Loucy (cell line): ENCODE data around the gene PHACTR1.

Source experiments
- H2AFZ ChIP-seq: fragments of 200-600 bp; sonication (generic); 2 replicates; pipeline ENCODE4 v1.6.0; 2016; ENCODE audit warnings: antibody characterized with exemption, mild to moderate bottlenecking, low read length, moderate library complexity
- H3F3A ChIP-seq: fragments of 200-600 bp; 2 replicates; pipeline ENCODE4 v1.6.0; 2016; ENCODE audit warnings: antibody characterized with exemption, low read depth, mild to moderate bottlenecking
- H3K27me3 ChIP-seq: fragments of 200-600 bp; sonication (generic); 2 replicates; pipeline ENCODE4 v1.6.1; 2014; ENCODE audit warnings: low read length, mild to moderate bottlenecking; ENCODE audit not compliant: insufficient read depth, poor library complexity, severe bottlenecking
- H3K36me3 ChIP-seq: fragments of 200-600 bp; sonication (generic); 2 replicates; pipeline ENCODE4 v1.6.1; 2016; ENCODE audit warnings: low read length; ENCODE audit not compliant: insufficient read depth
- H3K4me1 ChIP-seq: fragments of 200-600 bp; sonication (generic); 2 replicates; pipeline ENCODE4 v1.5.1; 2014; ENCODE audit warnings: low read length, mild to moderate bottlenecking; ENCODE audit not compliant: insufficient read depth, poor library complexity, severe bottlenecking
- H3K4me2 ChIP-seq: fragments of 200-600 bp; sonication (generic); 2 replicates; pipeline ENCODE4 v1.6.0; 2014; ENCODE audit warnings: antibody characterized with exemption, low read length, low read depth, mild to moderate bottlenecking; ENCODE audit not compliant: poor library complexity, severe bottlenecking
- H3K4me3 ChIP-seq: fragments of 200-600 bp; sonication (generic); 2 replicates; pipeline ENCODE4 v1.5.1; 2014; ENCODE audit warnings: low read length, mild to moderate bottlenecking, mixed read lengths; ENCODE audit not compliant: poor library complexity, severe bottlenecking
- H3K79me2 ChIP-seq: fragments of 200-600 bp; sonication (generic); 2 replicates; pipeline ENCODE4 v1.6.1; 2014; ENCODE audit warnings: low read length; ENCODE audit not compliant: insufficient read depth
- H3K9ac ChIP-seq: fragments of 200-600 bp; sonication (generic); 2 replicates; pipeline ENCODE4 v1.6.0; 2014; ENCODE audit warnings: mild to moderate bottlenecking, low read depth, low read length, moderate library complexity; ENCODE audit not compliant: poor library complexity, severe bottlenecking
- H3K9me2 ChIP-seq: fragments of 200-600 bp; sonication (generic); replicated peaks from 2 replicates; pipeline ENCODE4 v1.6.1; 2016; ENCODE audit warnings: low read depth, low read length, mixed read lengths
- H3K9me3 ChIP-seq: fragments of 200-600 bp; sonication (generic); 2 replicates; pipeline ENCODE4 v1.6.1; 2014; ENCODE audit warnings: mild to moderate bottlenecking, antibody characterized with exemption, low read length, low read depth; ENCODE audit not compliant: insufficient read depth
- H4K20me1 ChIP-seq: fragments of 200-600 bp; sonication (generic); 2 replicates; pipeline ENCODE4 v1.6.0; 2014; ENCODE audit warnings: antibody characterized with exemption, low read length, mild to moderate bottlenecking; ENCODE audit not compliant: insufficient read depth, poor library complexity, severe bottlenecking
- CTCF ChIP-seq: fragments of 200-600 bp; sonication (generic); conservative IDR thresholded peaks from 2 replicates; pipeline ENCODE4 v1.5.1; 2014; ENCODE audit warnings: mild to moderate bottlenecking, antibody characterized with exemption, low read length
- EZH2phosphoT487 ChIP-seq: fragments of 200-600 bp; IDR thresholded peaks from 2 replicates; pipeline ENCODE4 v1.6.1; 2018; ENCODE audit warnings: antibody characterized with exemption, mild to moderate bottlenecking, moderate library complexity, borderline replicate concordance

PHACTR1 gene

GRCh38 chr6:13009031-13009430, 292.5 kb downstream of the PHACTR1 start:
- no peaks in the 10 kb centered on the region for H3K36me3 ChIP-seq
- no peak overlapping the region for H3K9ac ChIP-seq
- H4K20me1 ChIP-seq: no peaks in the 10 kb centered on the region
- no peaks in the 10 kb centered on the region for H3K27me3 ChIP-seq
- no peaks in the 10 kb centered on the region for H3F3A ChIP-seq
- H2AFZ ChIP-seq: no peak overlapping the region
- TF ChIP-seq EZH2phosphoT487: no peak
- TF ChIP-seq CTCF: no peak
- H3K79me2 ChIP-seq: no peaks in the 10 kb centered on the region
- H3K9me3 ChIP-seq: no peaks in the 10 kb centered on the region
- no peak overlapping the region for H3K4me3 ChIP-seq
- no peak overlapping the region for H3K4me2 ChIP-seq
- no peaks in the 10 kb centered on the region for H3K9me2 ChIP-seq
- peaks cover 18% of the 10 kb centered on the region for H3K4me1 ChIP-seq

GRCh38 chr6:13009461-13009860, 292.9 kb downstream of the PHACTR1 start:
- Histone ChIP-seq H3K9me2 (no peaks in the 10 kb centered on the region), H3K4me3 (no peak overlapping the region), H3K4me1 (peaks cover 14% of the 10 kb centered on the region), H4K20me1 (no peaks in the 10 kb centered on the region), H3K36me3 (no peaks in the 10 kb centered on the region), H3K9me3 (no peaks in the 10 kb centered on the region), H3K27me3 (no peaks in the 10 kb centered on the region), H3K9ac (no peak overlapping the region), H3K4me2 (no peak overlapping the region), H3F3A (no peaks in the 10 kb centered on the region), H3K79me2 (no peaks in the 10 kb centered on the region), H2AFZ (no peak overlapping the region)
- TF ChIP-seq CTCF: no peak
- TF ChIP-seq EZH2phosphoT487: no peak

- no peaks in the 10 kb centered on the region for H3K36me3 ChIP-seq
- no peak overlapping the region for H3K4me2 ChIP-seq
- no peak overlapping the region for H2AFZ ChIP-seq
- H3K79me2 ChIP-seq: no peaks in the 10 kb centered on the region
- H4K20me1 ChIP-seq: no peaks in the 10 kb centered on the region
- H3K9ac ChIP-seq: no peak overlapping the region
- no peak for TF ChIP-seq CTCF
- TF ChIP-seq EZH2phosphoT487: no peak
- no peak overlapping the region for H3K4me3 ChIP-seq
- H3K9me2 ChIP-seq: no peaks in the 10 kb centered on the region
- H3K9me3 ChIP-seq: no peaks in the 10 kb centered on the region
- H3K27me3 ChIP-seq: no peaks in the 10 kb centered on the region
- H3K4me1 ChIP-seq: peaks cover 6% of the 10 kb centered on the region
- H3F3A ChIP-seq: no peaks in the 10 kb centered on the region
These were observed 295.1 kb downstream of the PHACTR1 start for GRCh38 chr6:13011612-13012146.
